Activated naive CD8-positive, alpha-beta T cell treated with anti-CD3 and anti-CD28 coated beads, Interleukin-2, amount 10 ng/mL, durations not matched to agents 7 days and 5 days (primary cell): ENCODE data around the gene LRRC8E. TPM values are rescaled to one million over a fixed set of nuclear protein-coding genes. Genes with fewer than 3 reads are reported as not detected.
"Not testable (repeated sequence)": the region's sequence is repeated elsewhere in the genome, so short reads cannot be mapped to it uniquely, and the experiment has no call there.

Experiments used
- ATAC-seq: fragments of 150-1000 bp; cut with Tn5 transposase; one replicate; pipeline ENCODE4 v1.10.0; 2021; ENCODE audit warnings: low read depth, moderate library complexity
- POLR2A ChIA-PET: fragments of 350-600 bp; sonication (Branson Sonifier 250); formaldehyde crosslinking; loops from one replicate; lab custom pipeline; 2021; ENCODE audit warnings: antibody characterized with exemption; lab: Charles Lee
- DNase-seq: peaks from one replicate; pipeline ENCODE4 v3.0.0; 2021
- H3K27ac Mint-ChIP-seq: one replicate; pipeline ENCODE4 v1.8.0; 2022; ENCODE audit warnings: mild to moderate bottlenecking, mixed read lengths
- H3K27me3 Mint-ChIP-seq: one replicate; pipeline ENCODE4 v1.8.0; 2022; ENCODE audit warnings: mild to moderate bottlenecking, moderate library complexity, mixed read lengths
- H3K36me3 Mint-ChIP-seq: one replicate; pipeline ENCODE4 v1.8.0; 2021; ENCODE audit warnings: mild to moderate bottlenecking, mixed read lengths
- H3K4me1 Mint-ChIP-seq: one replicate; pipeline ENCODE4 v1.8.0; 2021; ENCODE audit warnings: mixed read lengths
- H3K4me3 Mint-ChIP-seq: one replicate; pipeline ENCODE4 v1.8.0; 2022; ENCODE audit warnings: mild to moderate bottlenecking, moderate library complexity, mixed read lengths
- H3K9me3 Mint-ChIP-seq: one replicate; pipeline ENCODE4 v1.8.0; 2021; ENCODE audit warnings: mixed read lengths
- total RNA-seq, 2 experiments: library from RNA; stranded (reverse); gene quantifications; one replicate each; pipeline ENCODE4 v1.2.3, GENCODE V29; 2021

The LRRC8E gene
- total RNA-seq, 2 experiments from 2014 or later: not detected

DNA sequence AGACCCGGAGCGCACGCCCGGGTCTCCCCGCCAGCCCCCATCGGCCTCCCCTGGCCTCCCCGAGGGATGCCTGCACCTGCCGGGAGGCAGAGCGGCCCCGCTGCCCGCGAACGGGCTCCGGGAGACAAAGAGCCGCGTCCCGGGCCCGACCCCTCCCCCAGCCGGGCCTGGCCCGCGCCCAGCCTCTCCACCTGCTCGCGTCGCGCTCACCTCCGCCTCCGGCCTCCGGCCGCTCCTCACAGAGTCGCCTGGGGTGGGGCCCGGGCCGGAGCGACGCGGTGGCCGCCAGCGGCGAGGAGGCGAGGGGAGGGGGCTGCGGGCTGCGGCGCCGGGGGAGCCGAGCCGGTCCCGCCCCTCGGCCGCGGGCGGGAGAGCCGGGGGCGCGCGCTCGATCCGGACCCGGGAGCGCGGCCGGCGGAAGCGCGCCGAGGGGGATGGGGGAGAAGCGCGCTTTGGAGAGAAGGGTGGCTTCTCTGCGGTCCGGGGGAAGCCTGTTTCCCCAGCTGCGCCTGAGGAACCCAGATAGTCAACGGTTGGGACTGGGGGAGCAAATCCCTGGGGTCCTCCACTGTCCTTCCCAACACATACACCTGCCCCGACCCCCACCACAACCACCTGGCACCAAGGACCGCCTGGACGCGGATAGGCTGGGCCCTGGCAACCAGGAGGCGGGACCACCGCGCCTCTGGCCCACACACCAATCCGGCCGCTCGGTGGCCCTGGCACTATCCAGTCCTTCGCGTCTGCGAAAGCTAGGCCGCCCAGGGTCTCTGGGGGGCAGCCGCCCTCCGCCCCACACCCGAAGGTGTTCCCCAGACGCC is 14.0 kb upstream of the LRRC8E start, which contains the start of gene PRR36:
PRR36 (minus strand) TSS at position 315 of the 821 bp plus-strand sequence. CDS start 701 bp downstream, outside the sequence.
- ATAC-seq: no peak
- peak within 1 kb of the TSS; percentile 68 for H3K4me3 Mint-ChIP-seq
- peaks cover 19% of the 10 kb centered on the region for H3K4me1 Mint-ChIP-seq
- H3K27ac Mint-ChIP-seq: no peak within 1 kb of the TSS
- H3K9me3 Mint-ChIP-seq: no peaks in the 10 kb centered on the region
- H3K27me3 Mint-ChIP-seq: peaks cover 39% of the 10 kb centered on the region
- POLR2A ChIA-PET: no interaction called here
- no peaks in the 10 kb centered on the region for H3K36me3 Mint-ChIP-seq
- DNase-seq: no peak

DNA sequence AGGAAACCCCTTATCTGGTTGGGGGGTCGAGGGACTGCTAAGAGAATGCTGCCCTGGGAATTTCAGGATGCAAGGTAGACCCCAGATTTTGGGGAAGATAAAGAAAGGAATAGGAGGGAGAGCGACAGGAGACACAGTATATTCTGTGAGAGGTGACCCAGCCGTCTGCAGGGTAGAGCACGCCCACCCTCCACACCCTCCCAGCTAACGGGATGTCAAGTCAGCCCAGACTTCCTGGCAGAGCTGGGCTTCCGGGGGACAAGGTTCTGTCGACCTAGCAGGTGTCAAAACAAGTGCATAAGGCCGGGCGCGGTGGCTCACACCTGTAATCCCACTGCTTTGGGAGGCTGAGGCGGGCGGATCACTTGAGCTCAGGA is 13.4 kb upstream of the LRRC8E start:
- Mint-ChIP-seq H3K4me3 (peak overlapping the region; percentile 68), H3K9me3 (no peaks in the 10 kb centered on the region), H3K36me3 (no peaks in the 10 kb centered on the region), H3K27me3 (peaks cover 39% of the 10 kb centered on the region), H3K4me1 (peaks cover 19% of the 10 kb centered on the region), H3K27ac (no peak overlapping the region)
- DNase-seq: no peak
- no peak for ATAC-seq
- POLR2A ChIA-PET: no interaction called here

DNA sequence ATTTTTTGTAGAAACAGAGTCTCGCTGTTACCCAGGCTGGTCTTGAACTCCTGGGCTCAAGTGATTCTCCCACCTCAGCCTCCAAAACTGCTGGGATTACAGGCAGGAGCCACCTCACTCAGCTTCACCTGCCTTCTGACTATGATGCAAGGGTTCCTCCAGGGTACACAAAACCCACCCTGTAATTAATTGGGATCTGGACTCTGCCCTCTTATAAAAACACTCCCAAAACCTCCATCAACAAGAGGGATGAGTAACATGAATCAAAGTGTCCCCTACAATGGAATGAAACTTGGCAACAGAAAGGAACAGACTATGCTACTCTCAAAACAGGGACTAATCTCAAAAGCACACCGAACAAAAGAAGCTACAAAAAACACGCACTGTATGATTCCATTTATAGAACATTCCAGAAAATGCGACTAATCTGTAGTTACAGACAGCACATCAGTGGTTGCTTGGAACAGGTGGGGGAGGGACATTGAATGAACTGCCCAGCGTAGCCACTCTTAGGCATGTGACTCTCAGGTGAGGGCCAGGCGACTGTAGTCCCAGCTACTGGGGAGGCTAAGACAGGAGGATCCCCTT is 11.0 kb upstream of the LRRC8E start:
- peaks cover 2% of the 10 kb centered on the region for H3K4me1 Mint-ChIP-seq
- no peak for ATAC-seq
- H3K27ac Mint-ChIP-seq: no peak overlapping the region
- no peak for DNase-seq
- no peaks in the 10 kb centered on the region for H3K36me3 Mint-ChIP-seq
- H3K4me3 Mint-ChIP-seq: no peak overlapping the region
- POLR2A ChIA-PET: no interaction called here
- peaks cover 27% of the 10 kb centered on the region for H3K27me3 Mint-ChIP-seq
- peaks cover 2% of the 10 kb centered on the region for H3K9me3 Mint-ChIP-seq

DNA sequence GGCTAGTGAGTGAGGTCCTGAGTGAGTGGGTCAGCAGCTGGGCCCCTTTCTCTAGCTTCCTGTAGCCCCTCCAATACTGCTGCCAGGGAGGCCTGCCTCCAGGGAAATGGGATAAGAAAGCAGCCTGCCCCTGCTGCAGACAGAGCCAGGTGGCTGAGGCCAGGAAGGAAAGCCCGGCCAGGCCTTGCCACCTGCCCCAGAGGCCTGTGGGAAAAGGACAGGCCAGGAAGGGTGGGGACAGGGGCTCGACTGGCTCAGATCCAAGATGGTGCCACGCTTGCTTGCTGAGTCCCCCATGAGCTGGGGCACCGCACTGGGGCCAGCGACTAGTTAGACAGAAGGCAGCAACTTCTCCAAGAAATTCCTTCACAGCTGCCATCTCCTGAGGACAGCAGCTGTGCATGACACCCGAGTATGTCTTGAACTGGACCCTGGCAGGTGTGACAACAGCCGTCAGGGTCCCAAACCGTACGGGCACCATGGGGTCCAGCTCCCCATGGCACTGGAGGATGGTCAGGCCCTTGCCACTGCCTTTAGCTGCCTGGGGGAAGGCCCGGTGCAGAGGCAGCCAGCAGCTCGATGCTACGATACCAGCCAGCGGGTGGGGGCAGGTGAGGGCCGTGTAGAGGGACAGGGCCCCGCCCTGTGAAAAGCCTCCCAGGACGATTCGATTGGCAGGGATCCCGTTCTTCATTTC is 9.1 kb upstream of the LRRC8E start:
- DNase-seq: no peak
- peaks cover 17% of the 10 kb centered on the region for H3K27me3 Mint-ChIP-seq
- POLR2A ChIA-PET: interaction anchor here (0.8 kb wide), 1 partner anchor 10 kb away, joined by 3 read pairs; no protein-coding TSS in a partner anchor
- H3K27ac Mint-ChIP-seq: no peak overlapping the region
- no peak overlapping the region for H3K4me3 Mint-ChIP-seq
- H3K9me3 Mint-ChIP-seq: peaks cover 2% of the 10 kb centered on the region
- H3K36me3 Mint-ChIP-seq: no peaks in the 10 kb centered on the region
- peaks cover 5% of the 10 kb centered on the region for H3K4me1 Mint-ChIP-seq
- ATAC-seq: peak; percentile 33

DNA sequence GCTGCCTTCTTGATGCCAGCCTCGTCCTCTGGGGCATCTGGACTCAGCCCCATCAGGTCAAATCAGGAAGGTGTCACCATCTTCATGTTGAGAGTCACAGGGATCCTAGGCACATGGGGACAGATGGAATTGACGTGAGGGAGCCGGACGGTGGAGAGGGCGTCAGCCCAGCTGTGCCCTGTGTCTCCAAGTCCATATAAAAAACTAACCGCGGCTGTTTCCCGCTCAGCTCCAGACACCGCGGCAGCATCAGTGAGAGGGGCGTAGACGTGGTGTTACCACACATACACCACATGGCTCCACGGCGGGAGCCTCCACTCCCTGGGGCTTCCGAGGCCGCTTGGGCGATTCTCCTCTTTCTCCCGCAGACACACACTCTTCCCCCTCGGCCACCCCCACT is 8.5 kb upstream of the LRRC8E start:
- POLR2A ChIA-PET: no interaction called here
- ATAC-seq (peak; percentile 43), DNase-seq (no peak)
- Mint-ChIP-seq H3K27ac (no peak overlapping the region), H3K4me3 (no peak overlapping the region), H3K4me1 (peaks cover 5% of the 10 kb centered on the region), H3K36me3 (no peaks in the 10 kb centered on the region), H3K9me3 (peaks cover 2% of the 10 kb centered on the region), H3K27me3 (peaks cover 13% of the 10 kb centered on the region)

DNA sequence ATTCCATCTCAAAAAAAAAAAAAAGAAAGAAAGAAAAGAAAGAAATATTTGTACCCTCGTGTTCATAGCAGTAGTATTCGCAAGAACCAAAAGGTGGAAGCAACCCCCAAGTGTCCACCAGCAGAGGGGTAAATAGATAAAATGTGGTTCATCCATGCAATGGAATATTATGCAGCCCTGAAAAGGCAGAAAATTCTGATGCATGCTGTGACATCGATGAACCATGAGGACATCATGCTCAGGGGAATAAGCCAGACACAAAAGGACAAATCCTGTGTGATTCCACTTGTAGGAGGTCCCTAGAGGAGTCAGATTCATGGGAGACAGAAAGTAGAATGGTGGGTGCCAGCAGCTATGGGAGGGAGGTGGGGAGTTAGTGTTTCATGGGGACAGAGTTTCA is 6.4 kb upstream of the LRRC8E start:
- no peak for ATAC-seq
- H3K36me3 Mint-ChIP-seq: no peaks in the 10 kb centered on the region
- peaks cover 2% of the 10 kb centered on the region for H3K9me3 Mint-ChIP-seq
- peaks cover 5% of the 10 kb centered on the region for H3K27me3 Mint-ChIP-seq
- no peak overlapping the region for H3K27ac Mint-ChIP-seq
- H3K4me1 Mint-ChIP-seq: peaks cover 5% of the 10 kb centered on the region
- POLR2A ChIA-PET: interaction anchor here (0.6 to 0.7 kb wide), 3 partner anchors 28 to 334 kb away, joined by 3 read pairs; no protein-coding TSS in a partner anchor
- no peak for DNase-seq
- H3K4me3 Mint-ChIP-seq: no peak overlapping the region

DNA sequence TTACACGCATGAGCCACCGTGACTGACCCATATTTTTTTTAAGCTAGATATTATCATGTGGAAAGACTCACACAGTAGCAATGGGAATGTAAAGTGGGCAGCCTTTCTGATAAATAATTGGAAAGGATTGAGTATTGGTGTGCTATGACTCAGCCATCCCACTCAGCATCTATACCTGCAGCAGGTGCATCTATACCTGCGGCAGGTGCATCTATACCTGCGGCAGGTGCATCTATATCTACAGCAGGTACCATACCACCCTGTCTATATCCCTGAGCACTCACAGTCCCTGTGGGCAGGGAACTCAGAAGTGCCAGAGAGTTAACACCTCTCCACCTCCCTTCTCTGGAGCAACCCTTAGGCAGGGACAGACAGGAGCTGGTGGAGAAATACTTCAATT is 5.2 kb upstream of the LRRC8E start:
- peaks cover 5% of the 10 kb centered on the region for H3K4me1 Mint-ChIP-seq
- no peak for ATAC-seq
- H3K9me3 Mint-ChIP-seq: peaks cover 2% of the 10 kb centered on the region
- H3K4me3 Mint-ChIP-seq: no peak overlapping the region
- peaks cover 11% of the 10 kb centered on the region for H3K27me3 Mint-ChIP-seq
- H3K36me3 Mint-ChIP-seq: no peaks in the 10 kb centered on the region
- POLR2A ChIA-PET: interaction anchor here (1.4 kb wide), 1 partner anchor 20 kb away, joined by 3 read pairs; the partner anchor contains the start of gene MAP2K7
- no peak overlapping the region for H3K27ac Mint-ChIP-seq
- no peak for DNase-seq

DNA sequence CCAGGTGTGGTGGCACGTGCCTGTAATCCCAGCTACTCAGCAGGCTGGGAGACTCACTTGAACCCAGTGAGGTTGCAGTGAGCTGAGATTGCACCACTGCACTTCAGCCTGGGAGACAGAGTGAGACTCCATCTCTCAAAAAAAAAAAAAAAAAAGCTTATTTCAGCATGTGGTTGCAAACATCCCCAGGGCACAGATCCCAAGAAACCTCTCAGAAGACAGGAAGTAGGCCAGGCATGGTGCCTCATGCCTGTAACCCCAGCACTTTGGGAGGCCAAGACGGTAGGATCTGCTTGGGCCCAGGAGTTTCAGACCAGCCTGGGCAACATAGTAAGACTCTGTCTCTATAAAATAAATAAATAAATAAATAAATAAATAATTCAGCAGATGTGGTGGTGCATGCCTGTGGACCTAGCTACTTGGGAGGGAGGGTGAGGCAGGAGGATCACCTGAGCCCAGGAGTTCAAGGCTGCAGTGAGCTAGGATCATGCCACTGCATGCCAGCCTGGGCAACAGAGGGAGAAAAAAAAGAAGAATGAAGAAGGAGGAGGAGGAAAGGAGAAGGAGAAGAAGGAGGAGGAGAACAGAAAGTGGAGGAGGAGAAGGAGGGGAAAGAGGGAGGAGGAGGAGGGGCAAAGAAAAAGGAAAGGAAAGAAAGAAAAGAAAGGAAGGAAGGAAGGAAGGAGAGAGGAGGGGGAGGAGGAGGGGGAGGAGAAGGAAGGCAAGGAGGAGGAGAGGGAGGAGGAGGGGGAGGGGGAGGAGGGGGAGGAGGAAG is 4.3 kb upstream of the LRRC8E start:
- no peak for DNase-seq
- no peaks in the 10 kb centered on the region for H3K36me3 Mint-ChIP-seq
- H3K9me3 Mint-ChIP-seq: peaks cover 2% of the 10 kb centered on the region
- POLR2A ChIA-PET: interaction anchor here (1.4 kb wide), 1 partner anchor 20 kb away, joined by 3 read pairs; the partner anchor contains the start of gene MAP2K7
- no peak for ATAC-seq
- peaks cover 14% of the 10 kb centered on the region for H3K27me3 Mint-ChIP-seq
- no peak overlapping the region for H3K27ac Mint-ChIP-seq
- peaks cover 5% of the 10 kb centered on the region for H3K4me1 Mint-ChIP-seq
- no peak overlapping the region for H3K4me3 Mint-ChIP-seq

DNA sequence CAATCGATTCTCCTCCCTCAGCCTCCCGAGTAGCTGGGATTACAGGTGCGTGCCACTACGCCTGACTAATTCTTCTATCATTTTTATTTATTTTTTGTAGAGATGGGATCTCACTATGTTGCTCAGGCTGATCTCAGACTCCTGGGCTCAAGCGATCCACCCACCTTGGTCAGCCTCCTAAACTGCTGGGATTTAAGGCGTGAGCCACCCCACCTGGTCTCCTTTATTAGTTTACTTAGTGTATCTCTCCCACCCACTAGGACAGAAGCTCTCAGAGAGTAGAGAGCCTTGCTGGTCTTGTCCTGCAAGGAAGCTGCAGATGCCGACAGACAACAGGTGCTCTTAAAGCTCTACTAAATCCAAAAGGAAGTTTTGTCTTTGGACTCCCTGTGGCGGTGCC is 2.5 kb upstream of the LRRC8E start:
- Mint-ChIP-seq H3K27ac (no peak overlapping the region), H3K27me3 (peaks cover 20% of the 10 kb centered on the region), H3K36me3 (no peaks in the 10 kb centered on the region), H3K4me3 (no peak overlapping the region), H3K4me1 (peaks cover 5% of the 10 kb centered on the region), H3K9me3 (peaks cover 2% of the 10 kb centered on the region)
- POLR2A ChIA-PET: interaction anchor here (0.7 kb wide), 1 partner anchor 438 kb away, joined by 3 read pairs; no protein-coding TSS in a partner anchor
- DNase-seq (no peak), ATAC-seq (no peak)

DNA sequence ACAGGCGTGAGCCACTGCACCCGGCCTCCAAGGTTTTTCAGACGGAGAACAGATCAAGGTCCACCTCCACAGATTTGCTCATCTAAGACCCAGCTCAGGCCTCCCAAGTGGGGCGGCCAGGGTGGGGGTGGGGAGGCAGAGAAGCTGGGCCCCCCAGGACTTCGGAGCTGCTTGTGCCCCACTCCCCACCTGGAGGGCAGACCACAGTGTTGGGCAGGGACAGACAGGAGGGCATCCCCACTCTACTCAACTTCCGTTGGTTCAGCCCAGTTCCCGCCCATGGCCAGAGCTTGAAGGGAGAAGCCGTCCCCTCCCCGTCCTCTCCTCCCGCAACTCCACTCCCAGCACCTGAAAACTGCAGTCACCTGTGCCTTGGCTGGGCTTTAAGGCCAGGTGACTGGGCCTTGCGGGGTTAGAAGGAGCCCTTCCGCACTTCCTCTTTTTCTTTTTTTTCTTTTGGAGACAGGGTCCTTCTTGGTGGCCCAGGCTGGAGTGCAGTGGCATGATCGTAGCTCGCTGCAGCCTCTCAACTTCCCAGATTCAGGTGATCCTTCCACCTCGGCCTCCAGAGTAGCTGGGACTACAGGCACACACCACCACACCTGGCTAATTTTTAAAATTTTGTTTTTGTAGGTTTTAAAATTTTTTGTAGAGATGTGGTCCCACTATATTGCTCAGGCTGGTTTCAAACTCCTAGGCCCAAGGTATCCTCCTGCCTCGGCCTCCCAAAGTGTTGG is 734 bp upstream of the LRRC8E start:
- Mint-ChIP-seq H3K27me3 (peaks cover 23% of the 10 kb centered on the region), H3K4me3 (no peak overlapping the region), H3K9me3 (no peaks in the 10 kb centered on the region), H3K36me3 (no peaks in the 10 kb centered on the region), H3K4me1 (peaks cover 5% of the 10 kb centered on the region), H3K27ac (no peak overlapping the region)
- no peak for DNase-seq
- POLR2A ChIA-PET: no interaction called here
- no peak for ATAC-seq

DNA sequence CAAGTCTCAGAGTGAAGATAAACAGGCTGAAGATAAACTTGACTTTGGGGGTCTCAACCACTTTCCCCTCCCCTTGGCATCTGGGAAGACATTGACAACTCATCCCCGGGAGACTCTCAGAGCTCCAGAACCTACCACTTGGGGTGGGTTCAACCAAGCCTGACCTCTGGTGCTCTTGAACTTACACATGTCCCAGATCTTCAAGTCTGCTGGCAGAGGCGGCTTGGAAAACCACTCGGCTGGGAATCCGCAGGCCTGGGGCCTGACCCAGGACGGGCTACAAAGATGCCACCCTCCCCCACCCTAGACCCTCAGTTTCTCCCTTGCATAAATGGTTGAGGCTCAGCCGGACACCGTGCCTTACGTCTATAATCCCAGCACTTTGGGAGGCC is 512 bp downstream of the LRRC8E start:
- H3K27ac Mint-ChIP-seq: no peak overlapping the region
- DNase-seq (no peak), ATAC-seq (no peak)
- H3K36me3 Mint-ChIP-seq: no peaks in the 10 kb centered on the region
- no peak overlapping the region for H3K4me3 Mint-ChIP-seq
- POLR2A ChIA-PET: no interaction called here
- H3K9me3 Mint-ChIP-seq: no peaks in the 10 kb centered on the region
- H3K27me3 Mint-ChIP-seq: peaks cover 23% of the 10 kb centered on the region
- peaks cover 5% of the 10 kb centered on the region for H3K4me1 Mint-ChIP-seq

DNA sequence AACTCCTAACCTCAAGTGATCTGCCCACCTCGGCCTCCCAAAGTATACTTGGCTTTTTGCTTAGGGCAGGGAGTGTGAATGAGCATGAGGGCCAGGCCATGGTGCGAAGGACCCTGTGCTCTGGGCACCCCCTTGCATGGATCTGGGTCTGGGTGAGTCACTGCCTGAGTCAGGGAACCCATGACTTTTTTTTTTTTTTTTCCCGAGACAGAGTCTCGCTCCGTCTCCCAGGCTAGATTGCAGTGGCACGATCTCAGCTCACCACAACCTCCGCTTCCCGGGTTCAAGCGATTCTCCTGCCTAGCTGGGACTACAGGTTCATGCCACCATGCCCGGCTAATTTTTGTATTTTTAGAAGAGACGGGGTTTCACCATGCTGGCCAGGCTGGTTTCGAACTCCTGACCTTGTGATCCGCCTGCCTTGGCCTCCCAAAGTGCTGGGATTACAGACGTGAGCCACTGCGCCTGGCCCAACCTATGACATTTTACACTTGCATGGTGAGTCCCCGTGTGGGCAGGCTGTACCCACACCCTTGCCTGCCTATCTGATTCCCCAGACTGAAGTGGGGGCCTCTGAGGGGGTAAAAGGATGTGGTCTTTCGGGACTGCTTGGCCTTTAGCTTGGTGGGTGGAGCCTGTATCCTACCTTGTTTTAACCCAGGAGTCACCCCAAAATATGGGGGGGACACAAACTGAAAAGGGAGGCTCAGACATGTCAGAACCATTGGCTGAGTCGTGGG is 5.2 kb downstream of the LRRC8E start:
- POLR2A ChIA-PET, H3K36me3 Mint-ChIP-seq, H3K9me3 Mint-ChIP-seq, H3K27ac Mint-ChIP-seq, DNase-seq, ATAC-seq, H3K4me3 Mint-ChIP-seq, H3K4me1 Mint-ChIP-seq: not testable (repeated sequence)
- peaks cover 12% of the 10 kb centered on the region for H3K27me3 Mint-ChIP-seq
